Stimulated activated naive CD8-positive, alpha-beta T cell treated with anti-CD3 and anti-CD28 coated beads, Interleukin-15, amount 100 ng/mL, for 72 hours (primary cell): ENCODE data around the gene NAV3.
"Not testable (repeated sequence)": the region's sequence is repeated elsewhere in the genome, so short reads cannot be mapped to it uniquely, and the experiment has no call there.

Experiments used
- ATAC-seq: fragments of 150-1000 bp; cut with Tn5 transposase; 2 replicates; pipeline ENCODE4 v1.10.0; 2021; ENCODE audit warnings: mild to moderate bottlenecking, moderate library complexity
- DNase-seq, 2 donors: peaks; one replicate each; pipeline ENCODE4 v3.0.0; 2021 to 2022
- H3K27ac Mint-ChIP-seq, 2 donors: one replicate each; pipeline ENCODE4 v1.8.0; 2022; ENCODE audit warnings: mild to moderate bottlenecking in 2 of 2, mixed read lengths in 2 of 2, moderate library complexity in 2 of 2
- H3K27me3 Mint-ChIP-seq: one replicate; pipeline ENCODE4 v1.8.0; 2022; ENCODE audit warnings: mixed read lengths
- H3K4me1 Mint-ChIP-seq: one replicate; pipeline ENCODE4 v1.8.0; 2022; ENCODE audit warnings: mild to moderate bottlenecking, mixed read lengths
- H3K4me3 Mint-ChIP-seq, 2 donors: one replicate each; pipeline ENCODE4 v1.8.0; 2022; ENCODE audit warnings: mild to moderate bottlenecking in 2 of 2, mixed read lengths in 2 of 2, moderate library complexity in 1 of 2
- H3K9me3 Mint-ChIP-seq, 2 donors: one replicate each; pipeline ENCODE4 v1.8.0; 2022; ENCODE audit warnings: mixed read lengths in 2 of 2

NAV3 gene

DNA sequence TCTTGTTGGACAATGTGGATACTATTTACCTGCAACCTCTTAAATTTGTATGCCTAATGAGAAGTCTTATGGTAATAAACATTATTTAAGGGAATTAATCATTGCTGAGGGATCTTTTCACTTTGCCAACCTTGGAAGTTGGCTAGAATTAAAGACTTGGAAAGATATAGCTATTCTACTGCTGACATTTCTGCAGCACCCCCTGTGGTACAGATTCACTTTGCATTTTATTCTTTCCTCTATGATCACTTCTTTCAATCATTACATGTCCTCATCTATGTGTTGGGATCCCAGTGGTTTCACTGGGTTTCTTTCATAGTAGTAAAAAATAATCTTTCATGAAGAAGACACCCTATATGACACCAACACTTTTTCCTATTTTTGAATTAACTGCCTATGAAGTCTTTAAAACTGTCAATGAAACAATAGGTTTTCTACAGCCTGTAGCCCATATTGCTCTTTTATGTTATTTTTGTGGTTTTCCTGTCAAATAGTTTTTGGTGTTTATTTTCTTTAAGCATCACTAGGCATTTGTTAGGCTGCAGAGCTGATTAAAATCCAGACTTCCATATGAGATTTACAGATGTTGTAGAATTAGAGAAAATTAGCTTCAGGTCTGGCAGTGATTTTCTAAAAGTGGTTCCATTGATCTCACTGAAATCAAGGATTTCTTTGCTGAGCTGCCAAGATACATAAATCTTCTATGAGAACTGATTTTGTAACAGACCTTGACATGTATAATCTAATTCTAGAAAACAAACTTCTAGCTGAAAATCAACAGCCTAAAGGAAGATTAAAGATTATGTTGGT is 256.1 kb downstream of the NAV3 start:
- ATAC-seq (no peak), DNase-seq (no peak)
- Mint-ChIP-seq H3K4me1 (no peaks in the 10 kb centered on the region), H3K4me3 (no peak overlapping the region), H3K27ac (no peak overlapping the region), H3K9me3 (no peaks in the 10 kb centered on the region), H3K27me3 (no peaks in the 10 kb centered on the region)

GRCh38 chr12:78087363-78087675 is 256.6 kb downstream of the NAV3 start:
- H3K27ac Mint-ChIP-seq: no peak overlapping the region
- no peaks in the 10 kb centered on the region for H3K4me1 Mint-ChIP-seq
- DNase-seq (no peak), ATAC-seq (no peak)
- H3K4me3 Mint-ChIP-seq: no peak overlapping the region
- no peaks in the 10 kb centered on the region for H3K9me3 Mint-ChIP-seq
- no peaks in the 10 kb centered on the region for H3K27me3 Mint-ChIP-seq

DNA sequence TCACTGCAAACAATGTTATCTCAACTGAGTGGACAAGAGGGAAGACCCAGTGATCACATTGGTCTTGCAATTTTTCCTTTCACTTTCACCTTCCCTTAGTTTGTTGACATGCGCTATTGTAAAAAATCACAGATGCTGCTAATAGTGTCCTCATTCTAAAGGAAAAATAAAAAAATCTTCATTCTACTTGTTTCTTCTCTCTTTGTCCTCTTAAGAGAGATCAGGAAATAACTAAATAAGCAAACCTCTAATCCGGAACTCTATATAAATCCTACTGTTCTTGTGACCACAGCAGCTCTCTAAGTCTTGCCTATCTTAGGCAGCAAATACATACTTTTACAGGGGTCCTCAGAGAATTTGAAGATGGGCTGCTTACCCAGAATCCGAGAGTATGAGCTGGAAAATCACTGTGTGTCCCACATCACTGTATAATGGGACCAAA is 257.7 kb downstream of the NAV3 start:
- H3K9me3 Mint-ChIP-seq: no peaks in the 10 kb centered on the region
- H3K27ac Mint-ChIP-seq: no peak overlapping the region
- ATAC-seq: no peak
- no peak for DNase-seq
- no peak overlapping the region for H3K4me3 Mint-ChIP-seq
- H3K4me1 Mint-ChIP-seq: no peaks in the 10 kb centered on the region
- H3K27me3 Mint-ChIP-seq: no peaks in the 10 kb centered on the region

DNA sequence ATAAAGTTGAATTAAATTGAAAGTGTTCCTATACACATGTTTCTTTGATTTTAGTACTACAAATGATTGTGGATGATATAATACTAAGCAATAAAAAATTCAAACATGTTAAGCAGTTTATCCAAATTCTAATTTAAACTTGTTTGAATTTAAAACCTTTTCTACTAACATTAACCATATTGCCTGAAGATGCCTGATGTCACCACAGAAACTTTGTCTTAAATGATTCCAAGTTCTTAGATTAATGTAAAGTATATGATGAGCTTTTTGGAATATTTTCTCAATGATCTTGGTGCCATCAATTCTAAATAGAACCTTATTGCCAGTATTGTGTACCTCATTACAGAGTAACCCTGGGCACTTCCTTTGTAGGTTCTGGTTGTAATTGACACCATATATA is 259.6 kb downstream of the NAV3 start:
- Mint-ChIP-seq H3K9me3 (no peaks in the 10 kb centered on the region), H3K27ac (no peak overlapping the region), H3K4me1 (no peaks in the 10 kb centered on the region), H3K27me3 (no peaks in the 10 kb centered on the region), H3K4me3 (no peak overlapping the region)
- DNase-seq (no peak), ATAC-seq (no peak)

GRCh38 chr12:78095623-78096022 is 264.9 kb downstream of the NAV3 start:
- Mint-ChIP-seq H3K27me3 (no peaks in the 10 kb centered on the region), H3K4me3 (no peak overlapping the region)
- DNase-seq: no peak

DNA sequence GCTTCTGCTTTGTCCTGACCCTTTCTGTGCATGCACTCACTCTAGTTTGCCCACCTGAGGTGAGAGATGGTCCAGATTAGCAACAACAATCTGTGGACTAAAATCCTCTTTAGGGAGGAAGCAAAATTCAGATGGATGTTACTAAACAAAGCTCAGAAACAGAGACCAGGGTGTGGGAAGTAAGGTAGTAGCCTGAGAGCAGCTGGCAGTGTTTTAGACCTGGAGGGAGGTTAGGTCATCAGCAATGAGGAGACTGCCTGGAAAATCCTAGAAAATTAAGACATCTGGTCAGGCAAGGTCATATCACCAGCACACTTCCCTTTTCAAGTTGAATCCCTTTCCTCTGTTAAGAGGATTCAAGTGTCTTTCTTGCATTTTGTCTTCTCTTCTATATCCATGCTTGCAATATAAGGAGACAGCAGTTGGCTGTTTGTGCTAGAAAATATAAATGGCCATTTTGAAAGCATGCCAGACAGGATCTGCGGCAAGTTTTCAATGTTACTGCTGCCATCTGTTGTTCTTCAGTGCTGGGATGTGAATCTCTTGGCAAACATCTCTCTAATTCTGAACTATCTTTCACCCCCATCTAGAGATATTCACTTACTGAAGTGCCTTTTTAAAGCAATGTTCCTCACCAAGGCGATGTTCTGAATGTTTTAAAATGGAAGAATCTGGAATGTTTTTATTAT is 266.4 kb downstream of the NAV3 start:
- H3K9me3 Mint-ChIP-seq: no peaks in the 10 kb centered on the region
- ATAC-seq: no peak
- no peak overlapping the region for H3K4me3 Mint-ChIP-seq
- DNase-seq: no peak
- no peaks in the 10 kb centered on the region for H3K4me1 Mint-ChIP-seq
- no peak overlapping the region for H3K27ac Mint-ChIP-seq
- no peaks in the 10 kb centered on the region for H3K27me3 Mint-ChIP-seq

More at GRCh38 chr12:78095623-78096022, 264.9 kb downstream of the NAV3 start:
- no peaks in the 10 kb centered on the region for H3K4me1 Mint-ChIP-seq
- no peak for ATAC-seq
- H3K9me3 Mint-ChIP-seq: no peaks in the 10 kb centered on the region
- no peak overlapping the region for H3K27ac Mint-ChIP-seq

- H3K9me3 Mint-ChIP-seq: peaks cover 0 to 7% of the 10 kb centered on the region in 2 donors
- no peaks in the 10 kb centered on the region for H3K27me3 Mint-ChIP-seq
- no peak overlapping the region for H3K27ac Mint-ChIP-seq
- no peaks in the 10 kb centered on the region for H3K4me1 Mint-ChIP-seq
- DNase-seq (no peak), ATAC-seq (no peak)
- H3K4me3 Mint-ChIP-seq: no peak overlapping the region
These were observed 269.1 kb downstream of the NAV3 start for GRCh38 chr12:78099806-78100205.

GRCh38 chr12:78101113-78101876 is 270.6 kb downstream of the NAV3 start:
- no peak for ATAC-seq
- peaks cover 0 to 7% of the 10 kb centered on the region in 2 donors for H3K9me3 Mint-ChIP-seq
- no peak overlapping the region for H3K4me3 Mint-ChIP-seq
- no peaks in the 10 kb centered on the region for H3K4me1 Mint-ChIP-seq
- no peak overlapping the region for H3K27ac Mint-ChIP-seq
- no peaks in the 10 kb centered on the region for H3K27me3 Mint-ChIP-seq
- DNase-seq: no peak

DNA sequence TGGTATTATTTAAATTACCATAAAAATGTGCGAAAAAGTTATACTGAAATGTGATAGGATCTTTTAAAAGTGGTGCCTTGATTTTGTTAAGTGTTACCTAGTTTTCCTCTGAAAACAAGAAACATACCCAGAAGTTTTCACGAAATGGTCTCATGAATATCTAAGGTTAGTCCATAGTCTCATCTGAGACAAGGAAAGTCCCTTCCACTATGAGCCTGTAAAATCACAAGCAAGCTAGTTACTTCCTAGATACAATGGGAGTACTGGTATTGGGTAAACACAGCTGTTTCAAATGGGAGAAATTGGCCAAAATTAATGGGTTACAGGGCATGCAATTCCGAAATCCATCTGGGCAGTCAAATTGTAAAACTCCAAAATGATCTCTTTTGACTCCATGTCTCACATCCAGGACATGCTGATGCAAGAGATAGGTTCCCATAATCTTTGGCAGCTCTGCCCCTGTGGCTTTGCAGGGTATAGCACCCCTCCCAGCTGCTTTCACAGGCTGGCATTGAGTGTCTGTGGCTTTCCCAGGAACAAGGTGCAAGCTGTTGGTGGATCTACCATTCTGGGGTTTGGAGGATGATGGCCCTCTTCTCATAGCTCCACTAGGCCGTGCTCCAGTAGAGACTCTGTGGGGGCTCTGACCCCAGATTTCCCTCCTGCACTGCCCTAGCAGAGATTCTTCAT is 271.4 kb downstream of the NAV3 start:
- Mint-ChIP-seq H3K27me3 (no peaks in the 10 kb centered on the region), H3K9me3 (peaks cover 6 to 7% of the 10 kb centered on the region in 2 donors), H3K4me3 (no peak overlapping the region), H3K27ac (no peak overlapping the region), H3K4me1 (no peaks in the 10 kb centered on the region)
- DNase-seq (no peak), ATAC-seq (no peak)

GRCh38 chr12:78102801-78103200 is 272.1 kb downstream of the NAV3 start:
- not testable (repeated sequence) for H3K27me3 Mint-ChIP-seq, H3K27ac Mint-ChIP-seq, H3K4me3 Mint-ChIP-seq, DNase-seq, H3K9me3 Mint-ChIP-seq, ATAC-seq, H3K4me1 Mint-ChIP-seq

- Mint-ChIP-seq H3K27ac (no peak overlapping the region), H3K27me3 (no peaks in the 10 kb centered on the region), H3K4me1 (no peaks in the 10 kb centered on the region), H3K4me3 (no peak overlapping the region), H3K9me3 (peaks cover 17 to 27% of the 10 kb centered on the region in 2 donors)
- ATAC-seq: no peak
- no peak for DNase-seq
These were observed 285.2 kb downstream of the NAV3 start for GRCh38 chr12:78115889-78116288.

GRCh38 chr12:78118036-78118435 is 287.3 kb downstream of the NAV3 start:
- no peak overlapping the region for H3K4me3 Mint-ChIP-seq
- H3K27ac Mint-ChIP-seq: no peak overlapping the region
- DNase-seq (no peak), ATAC-seq (no peak)
- peaks cover 6 to 21% of the 10 kb centered on the region in 2 donors for H3K9me3 Mint-ChIP-seq
- no peaks in the 10 kb centered on the region for H3K27me3 Mint-ChIP-seq
- no peaks in the 10 kb centered on the region for H3K4me1 Mint-ChIP-seq

DNA sequence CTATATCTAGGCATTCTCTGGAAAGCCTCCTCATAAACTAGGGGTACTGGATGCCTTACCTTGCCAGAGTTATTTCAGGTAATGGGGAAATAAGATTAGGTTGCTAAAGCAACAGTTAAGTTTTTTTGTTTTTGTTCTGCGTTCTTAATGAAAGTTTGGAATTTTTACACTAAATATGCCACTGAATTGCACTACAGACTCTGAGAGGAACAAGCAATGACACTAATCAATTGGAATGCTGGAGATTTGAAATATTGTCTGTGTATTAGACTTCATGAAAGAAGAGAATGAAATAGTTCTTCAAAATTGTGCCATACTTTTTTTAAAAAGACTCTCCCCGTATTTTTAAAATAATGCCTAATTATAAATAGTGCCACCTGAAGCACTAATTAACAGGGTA is 287.8 kb downstream of the NAV3 start:
- Mint-ChIP-seq H3K27me3 (no peaks in the 10 kb centered on the region), H3K4me3 (no peak overlapping the region), H3K4me1 (no peaks in the 10 kb centered on the region), H3K27ac (no peak overlapping the region), H3K9me3 (peaks cover 6 to 16% of the 10 kb centered on the region in 2 donors)
- DNase-seq (no peak), ATAC-seq (no peak)

GRCh38 chr12:78119351-78119918 is 288.7 kb downstream of the NAV3 start:
- no peak for ATAC-seq
- Mint-ChIP-seq H3K27me3 (no peaks in the 10 kb centered on the region), H3K9me3 (peaks cover 0 to 7% of the 10 kb centered on the region in 2 donors), H3K4me3 (no peak overlapping the region), H3K27ac (no peak overlapping the region), H3K4me1 (no peaks in the 10 kb centered on the region)
- DNase-seq: no peak

DNA sequence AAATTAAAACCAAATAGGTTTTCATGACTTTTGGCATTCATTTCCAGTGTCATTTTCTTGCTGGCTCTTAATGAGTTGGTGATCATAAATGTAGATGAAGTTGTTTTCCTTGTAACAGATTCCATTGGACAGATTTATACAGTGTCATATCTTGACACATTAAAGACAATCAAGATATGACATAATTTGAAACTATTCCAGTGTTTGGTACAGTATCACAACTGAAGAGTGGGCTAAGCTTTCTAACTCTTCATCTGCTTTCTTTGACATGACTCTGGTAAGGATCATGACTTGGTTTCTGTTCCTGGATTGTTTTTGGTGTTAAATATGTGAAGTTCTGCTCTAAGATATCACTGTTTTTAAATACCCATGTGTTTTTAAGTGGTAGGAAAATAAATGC is 289.6 kb downstream of the NAV3 start:
- peaks cover 0 to 5% of the 10 kb centered on the region in 2 donors for H3K9me3 Mint-ChIP-seq
- no peaks in the 10 kb centered on the region for H3K4me1 Mint-ChIP-seq
- no peak overlapping the region for H3K27ac Mint-ChIP-seq
- no peak overlapping the region for H3K4me3 Mint-ChIP-seq
- H3K27me3 Mint-ChIP-seq: no peaks in the 10 kb centered on the region
- no peak for DNase-seq
- ATAC-seq: no peak
